WERI-Rb-1 (cell line): ENCODE measurements around the gene COCH.
"Not testable (repeated sequence)": the region's sequence is repeated elsewhere in the genome, so short reads cannot be mapped to it uniquely, and the experiment has no call there.

Experiments used
- DNase-seq: peaks from one replicate; pipeline ENCODE4 v3.0.0-alpha.2; 2020
- H3K27ac ChIP-seq: fragments of 250-450 bp; sonication (Bioruptor Pico); 2 replicates; pipeline ENCODE4 v1.5.1; 2020; ENCODE audit warnings: mild to moderate bottlenecking, moderate library complexity
- H3K27me3 ChIP-seq: fragments of 250-450 bp; sonication (Bioruptor Pico); 2 replicates; pipeline ENCODE4 v1.5.1; 2021; ENCODE audit warnings: mild to moderate bottlenecking, low read depth, moderate library complexity; ENCODE audit not compliant: insufficient read depth, severe bottlenecking
- H3K36me3 ChIP-seq: fragments of 250-450 bp; sonication (Bioruptor Pico); 2 replicates; pipeline ENCODE4 v1.5.1; 2020; ENCODE audit warnings: mild to moderate bottlenecking, moderate library complexity
- H3K4me3 ChIP-seq: 2 replicates; pipeline ENCODE4 v1.5.1; 2011; ENCODE audit warnings: low read depth, mild to moderate bottlenecking, control low read depth, low read length
- H3K9me3 ChIP-seq: fragments of 250-450 bp; sonication (Bioruptor Pico); 2 replicates; pipeline ENCODE4 v1.5.1; 2021; ENCODE audit warnings: mild to moderate bottlenecking, moderate library complexity; ENCODE audit not compliant: severe bottlenecking
- CTCF ChIP-seq: IDR thresholded peaks from 2 replicates; pipeline ENCODE4 v1.5.1; 2011; ENCODE audit warnings: low read depth, mild to moderate bottlenecking, control low read depth, inconsistent platforms, low read length

COCH gene

GRCh38 chr14:30888480-30889243, 14.3 kb downstream of the COCH start:
- no peaks in the 10 kb centered on the region for H3K9me3 ChIP-seq
- H3K36me3 ChIP-seq: no peaks in the 10 kb centered on the region
- no peak overlapping the region for H3K4me3 ChIP-seq
- no peak for TF ChIP-seq CTCF
- peak; percentile 38 for DNase-seq
- H3K27ac ChIP-seq: no peak overlapping the region
- no peaks in the 10 kb centered on the region for H3K27me3 ChIP-seq

DNA sequence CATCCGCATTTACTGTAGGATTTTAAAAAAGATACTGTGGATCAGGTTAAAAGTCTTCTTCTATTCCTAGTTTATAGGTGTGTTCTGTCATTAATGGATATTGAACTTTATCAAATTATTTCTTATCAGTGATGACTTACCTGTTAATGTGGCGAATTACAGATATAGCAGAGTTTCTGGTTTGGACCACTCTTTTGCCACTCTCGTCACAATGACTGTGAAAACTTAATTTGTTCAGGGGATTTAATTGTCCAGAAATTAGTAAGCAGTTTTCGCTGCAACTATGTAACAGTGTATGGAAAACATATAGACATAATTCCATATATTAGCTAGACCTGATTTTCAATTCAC, 14.9 kb downstream of the COCH start:
- no peak for DNase-seq
- no peaks in the 10 kb centered on the region for H3K27me3 ChIP-seq
- TF ChIP-seq CTCF: no peak
- H3K27ac ChIP-seq: no peak overlapping the region
- no peak overlapping the region for H3K4me3 ChIP-seq
- no peaks in the 10 kb centered on the region for H3K36me3 ChIP-seq
- H3K9me3 ChIP-seq: no peaks in the 10 kb centered on the region

DNA sequence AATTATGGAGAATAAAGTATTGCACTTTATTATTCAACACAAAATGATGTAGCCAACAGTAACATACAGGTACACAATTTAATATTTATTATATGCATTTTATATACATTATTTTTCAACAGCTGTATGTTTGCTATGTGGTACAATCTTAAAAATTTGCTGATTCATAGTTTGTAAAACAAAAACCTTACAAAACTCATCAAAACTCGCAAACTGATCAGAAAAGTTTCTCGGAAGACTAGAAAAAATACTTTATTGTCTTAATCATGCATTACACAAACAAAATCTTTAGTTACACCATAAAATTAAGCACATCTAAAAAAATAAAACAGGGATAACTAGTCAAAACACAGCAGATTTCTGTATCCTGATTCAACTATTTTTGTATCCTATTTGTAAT, 19.5 kb downstream of the COCH start:
- no peak overlapping the region for H3K27ac ChIP-seq
- H3K27me3 ChIP-seq: no peaks in the 10 kb centered on the region
- peaks cover 16% of the 10 kb centered on the region for H3K36me3 ChIP-seq
- H3K9me3 ChIP-seq: no peaks in the 10 kb centered on the region
- DNase-seq: no peak
- no peak overlapping the region for H3K4me3 ChIP-seq
- TF ChIP-seq CTCF: no peak

- Histone ChIP-seq H3K27ac (no peak overlapping the region), H3K4me3 (no peak overlapping the region), H3K9me3 (no peaks in the 10 kb centered on the region), H3K27me3 (no peaks in the 10 kb centered on the region), H3K36me3 (peaks cover 20% of the 10 kb centered on the region)
- no peak for TF ChIP-seq CTCF
- DNase-seq: no peak
Observed at GRCh38 chr14:30894923-30895515, 20.7 kb downstream of the COCH start.

DNA sequence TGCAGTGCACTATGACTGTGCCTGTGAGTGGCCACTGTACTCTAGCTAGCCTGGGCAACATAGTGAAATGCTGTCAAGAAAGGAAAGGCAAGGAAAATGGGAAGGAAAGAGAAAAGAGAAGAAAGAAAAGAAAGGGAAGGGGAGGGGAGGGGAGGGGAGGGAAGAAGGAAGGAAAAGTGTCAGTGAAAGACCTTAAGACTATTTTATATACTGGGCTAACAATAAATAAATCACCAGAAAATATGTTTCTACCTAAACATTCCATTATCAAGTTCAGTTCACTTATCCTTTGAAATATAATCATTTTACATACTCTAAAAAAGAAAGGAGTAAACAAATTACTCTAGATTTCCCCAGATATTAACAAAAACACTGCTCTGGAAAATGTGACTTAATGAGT, 22.1 kb downstream of the COCH start:
- no peaks in the 10 kb centered on the region for H3K27me3 ChIP-seq
- no peak for TF ChIP-seq CTCF
- H3K27ac ChIP-seq: no peak overlapping the region
- no peaks in the 10 kb centered on the region for H3K9me3 ChIP-seq
- no peak for DNase-seq
- no peak overlapping the region for H3K4me3 ChIP-seq
- peaks cover 27% of the 10 kb centered on the region for H3K36me3 ChIP-seq

- not testable (repeated sequence) for H3K27me3 ChIP-seq, H3K9me3 ChIP-seq, DNase-seq, H3K4me3 ChIP-seq, H3K27ac ChIP-seq
- peaks cover 32% of the 10 kb centered on the region for H3K36me3 ChIP-seq
Observed at GRCh38 chr14:30897121-30897520, 22.8 kb downstream of the COCH start.
